Activated CD8-positive, alpha-beta memory T cell treated with anti-CD3 and anti-CD28 coated beads for 48 hours (primary cell): Measurements from ENCODE around the gene NET1.
"Not testable (repeated sequence)": the region's sequence is repeated elsewhere in the genome, so short reads cannot be mapped to it uniquely, and the experiment has no call there.

Experiments
- DNase-seq, 3 experiments: peaks; one replicate each; pipeline ENCODE4 v3.0.0-alpha.2; 2020; ENCODE audit warnings: low read depth in 2 of 3, low spot score in 2 of 3

The NET1 gene, protein sequence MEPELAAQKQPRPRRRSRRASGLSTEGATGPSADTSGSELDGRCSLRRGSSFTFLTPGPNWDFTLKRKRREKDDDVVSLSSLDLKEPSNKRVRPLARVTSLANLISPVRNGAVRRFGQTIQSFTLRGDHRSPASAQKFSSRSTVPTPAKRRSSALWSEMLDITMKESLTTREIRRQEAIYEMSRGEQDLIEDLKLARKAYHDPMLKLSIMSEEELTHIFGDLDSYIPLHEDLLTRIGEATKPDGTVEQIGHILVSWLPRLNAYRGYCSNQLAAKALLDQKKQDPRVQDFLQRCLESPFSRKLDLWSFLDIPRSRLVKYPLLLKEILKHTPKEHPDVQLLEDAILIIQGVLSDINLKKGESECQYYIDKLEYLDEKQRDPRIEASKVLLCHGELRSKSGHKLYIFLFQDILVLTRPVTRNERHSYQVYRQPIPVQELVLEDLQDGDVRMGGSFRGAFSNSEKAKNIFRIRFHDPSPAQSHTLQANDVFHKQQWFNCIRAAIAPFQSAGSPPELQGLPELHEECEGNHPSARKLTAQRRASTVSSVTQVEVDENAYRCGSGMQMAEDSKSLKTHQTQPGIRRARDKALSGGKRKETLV

DNA sequence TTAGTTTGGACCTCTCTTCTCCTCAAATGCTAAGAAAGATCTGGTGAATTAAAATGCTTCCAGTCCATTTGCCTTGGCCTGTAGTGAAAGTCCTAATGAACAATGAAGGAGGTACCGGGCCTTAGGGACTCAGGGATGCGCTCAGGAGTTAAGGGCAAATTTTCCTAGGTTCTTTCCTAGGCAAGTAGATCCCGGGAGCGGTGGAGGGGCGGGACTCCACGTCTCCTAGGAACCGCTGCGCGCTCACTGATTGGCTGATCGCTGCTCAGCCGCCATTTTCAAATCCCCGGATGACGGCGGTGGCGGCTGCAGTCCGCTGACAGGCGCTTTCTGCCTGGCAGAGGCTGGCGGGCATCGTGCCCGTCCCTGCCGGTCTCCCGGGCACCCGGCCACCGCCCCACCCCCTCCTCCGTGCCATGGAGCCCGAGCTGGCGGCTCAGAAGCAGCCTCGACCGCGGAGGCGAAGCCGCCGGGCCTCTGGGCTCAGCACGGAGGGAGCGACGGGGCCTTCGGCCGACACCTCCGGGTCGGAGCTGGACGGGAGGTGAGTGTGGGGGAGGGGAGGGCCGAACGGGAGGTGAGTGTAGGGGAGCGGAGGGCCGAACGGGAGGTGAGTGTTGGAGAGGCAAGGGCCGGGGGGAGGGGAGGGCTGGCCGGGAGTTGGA, at the start of gene NET1:
TSS of gene NET1 (plus strand) at position 281 of the 665 bp plus-strand sequence. CDS start at position 417, 136 bp downstream.
- peak; percentile 55 to 61 (median 58) for DNase-seq

DNA sequence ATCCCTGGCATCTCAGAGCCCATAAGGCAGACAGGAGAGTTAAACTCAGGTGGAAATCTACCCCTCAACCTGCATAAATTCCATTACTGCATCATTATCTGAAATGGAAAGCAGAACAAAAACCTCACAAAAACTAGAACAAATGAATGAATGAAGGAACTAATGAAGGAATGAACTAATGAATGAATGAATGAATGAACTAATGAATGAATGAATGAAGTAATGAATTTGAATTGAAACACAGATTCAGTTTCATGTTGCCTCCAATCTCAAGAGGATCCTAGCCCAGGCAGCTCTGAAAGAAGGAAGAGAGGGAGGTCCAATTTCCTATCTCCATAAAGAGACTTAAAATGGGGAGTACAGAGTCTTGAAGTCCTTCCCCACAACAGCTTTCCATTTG, 49.5 kb upstream of the NET1 start:
- no peak for DNase-seq

DNA sequence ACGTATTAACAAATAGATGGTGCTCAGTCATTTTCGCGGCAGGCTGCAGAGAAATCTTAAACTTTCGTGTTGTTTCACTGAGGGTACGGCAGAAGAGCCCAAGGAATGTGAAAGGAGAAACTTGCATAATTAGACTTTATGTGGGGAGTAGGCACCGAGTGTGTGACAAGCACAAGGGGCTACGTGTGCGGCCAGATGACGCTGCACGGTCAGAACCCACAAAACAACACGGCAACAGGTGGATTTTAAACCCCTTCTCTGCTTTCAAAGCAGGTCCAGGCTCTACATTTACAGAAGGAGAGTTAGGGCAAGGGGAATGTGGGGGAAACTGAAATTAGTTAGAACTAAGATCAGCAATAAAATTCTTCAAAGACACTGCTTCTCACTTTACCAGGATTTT, 48.0 kb upstream of the NET1 start:
- DNase-seq: no peak

DNA sequence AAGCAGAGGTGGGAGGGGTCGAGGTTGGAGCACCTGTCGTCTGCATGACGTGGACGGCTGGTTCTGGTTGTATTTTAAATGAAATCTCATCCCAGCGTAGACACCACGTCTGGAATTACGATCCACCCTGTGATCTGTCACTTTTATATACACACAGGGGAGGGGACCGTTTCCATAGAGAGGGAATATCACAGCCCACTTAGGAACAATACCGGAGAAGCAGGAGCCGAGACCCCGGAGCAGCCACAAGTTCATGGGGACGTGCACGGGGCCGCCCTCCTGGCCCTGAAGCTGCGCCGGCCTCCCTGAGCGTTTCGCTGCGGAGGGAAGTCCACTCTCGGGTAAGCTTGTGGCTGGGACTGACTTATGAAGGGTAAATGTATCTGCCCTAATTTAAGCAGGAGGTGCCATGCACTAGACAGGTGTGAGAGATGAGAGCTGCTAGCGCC, 47.4 kb upstream of the NET1 start, which contains the start of gene UCN3:
TSS of gene UCN3 (plus strand) at position 77 of the 449 bp plus-strand sequence. CDS start 8,755 bp downstream, outside the sequence.
- DNase-seq: no peak

DNA sequence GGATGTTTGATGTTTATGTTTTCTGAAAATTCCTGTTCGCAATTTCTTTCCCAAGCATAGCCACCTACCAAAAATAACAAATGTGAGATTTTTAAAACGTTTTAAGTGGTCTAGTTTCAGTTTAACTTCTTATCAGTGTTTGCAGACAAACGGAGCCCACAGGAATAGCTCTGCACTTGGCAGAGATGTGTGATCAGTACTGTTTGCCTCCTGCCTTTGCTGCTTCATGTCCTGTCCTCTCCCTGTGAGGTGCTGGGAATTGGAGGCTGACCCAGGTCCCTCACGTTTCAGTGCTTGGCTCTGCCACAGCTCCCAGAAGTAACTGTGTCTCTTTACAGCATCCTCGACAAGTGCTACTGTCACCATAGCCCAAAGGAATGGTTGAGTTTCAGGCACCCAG, 46.4 kb upstream of the NET1 start:
- no peak for DNase-seq

DNA sequence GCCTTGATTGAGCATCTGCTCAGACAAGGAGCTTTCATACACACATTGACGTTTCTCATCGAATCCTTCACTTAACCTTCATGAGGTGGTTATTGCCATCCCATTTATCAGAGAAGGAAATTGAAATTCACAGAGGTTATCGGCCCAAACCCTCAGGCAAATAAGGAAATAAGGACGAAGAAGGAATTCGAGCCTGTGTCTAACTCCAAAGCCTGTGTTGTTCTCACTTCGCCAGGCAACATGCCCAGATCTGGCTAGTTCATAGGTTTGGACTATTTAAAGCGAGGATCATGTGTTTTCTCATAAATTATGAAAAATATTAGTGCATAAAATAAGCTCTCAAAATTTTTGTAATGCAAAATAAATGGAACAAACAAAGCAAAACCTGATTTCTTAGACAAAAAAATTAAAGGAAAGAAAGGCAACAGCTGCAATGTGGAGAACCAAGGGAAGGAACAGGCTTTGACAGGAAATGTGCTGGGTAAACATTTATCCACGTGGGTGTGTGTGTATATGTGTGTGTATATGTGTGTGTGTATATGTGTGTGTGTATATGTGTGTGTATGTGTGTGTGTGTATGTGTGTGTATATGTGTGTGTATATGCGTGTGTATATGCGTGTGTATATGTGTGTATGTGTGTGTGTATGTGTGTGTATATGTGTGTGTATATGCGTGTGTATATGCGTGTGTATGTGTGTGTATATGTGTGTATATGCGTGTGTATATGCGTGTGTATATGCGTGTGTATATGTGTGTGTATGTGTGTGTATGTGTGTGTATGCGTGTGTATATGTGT, 42.8 kb upstream of the NET1 start:
- no peak for DNase-seq

DNA sequence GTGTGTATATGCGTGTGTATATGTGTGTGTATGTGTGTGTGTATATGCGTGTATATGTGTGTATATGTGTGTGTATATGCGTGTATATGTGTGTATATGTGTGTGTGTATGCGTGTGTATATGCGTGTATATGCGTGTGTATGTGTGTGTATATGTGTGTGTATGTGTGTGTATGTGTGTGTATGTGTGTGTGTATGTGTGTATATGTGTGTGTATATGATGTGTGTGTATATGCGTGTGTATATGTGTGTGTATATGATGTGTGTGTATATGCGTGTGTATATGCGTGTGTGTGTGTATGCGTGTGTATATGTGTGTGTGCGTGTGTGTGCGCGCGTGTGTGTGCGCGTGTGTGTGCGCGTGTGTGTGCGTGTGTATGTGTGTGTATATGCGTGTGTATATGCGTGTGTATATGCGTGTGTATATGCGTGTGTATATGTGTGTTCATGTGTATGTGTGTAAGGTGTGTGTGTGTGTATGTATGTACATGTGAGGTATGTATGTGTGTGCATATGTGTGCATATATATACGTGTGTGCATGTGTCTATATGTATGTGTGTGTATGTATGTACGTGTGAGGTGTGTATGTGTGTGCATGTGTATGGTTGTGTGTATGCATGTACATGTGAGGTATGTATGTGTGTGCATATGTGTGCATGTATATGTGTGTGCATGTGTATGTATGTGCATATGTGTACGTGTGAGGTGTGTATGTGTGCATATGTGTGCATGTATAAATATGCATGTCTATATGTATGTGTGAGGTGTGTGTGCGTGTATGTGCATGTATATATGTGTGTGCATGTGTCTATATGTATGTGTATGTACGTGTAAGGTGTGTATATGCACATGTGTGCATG, 41.6 kb upstream of the NET1 start:
- DNase-seq: no peak

DNA sequence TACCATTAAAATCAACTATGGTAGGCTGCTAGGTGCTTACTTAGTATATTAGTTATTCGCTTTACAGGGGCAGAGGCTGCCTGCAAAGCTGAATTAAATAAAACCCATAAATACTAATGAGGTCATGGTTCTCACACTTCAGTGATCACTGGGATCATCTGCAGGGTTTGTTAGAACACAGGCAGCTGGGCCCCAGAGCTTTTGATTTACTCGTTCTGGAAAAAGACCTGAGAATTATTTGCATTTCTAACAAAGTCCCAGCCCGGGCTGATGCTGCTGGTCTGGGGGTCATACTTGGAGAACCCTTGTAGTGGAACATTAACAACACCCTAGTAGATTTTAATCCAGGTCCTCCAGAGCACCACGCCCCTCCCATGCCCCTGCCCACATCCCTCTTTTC, 39.0 kb upstream of the NET1 start:
- no peak for DNase-seq

DNA sequence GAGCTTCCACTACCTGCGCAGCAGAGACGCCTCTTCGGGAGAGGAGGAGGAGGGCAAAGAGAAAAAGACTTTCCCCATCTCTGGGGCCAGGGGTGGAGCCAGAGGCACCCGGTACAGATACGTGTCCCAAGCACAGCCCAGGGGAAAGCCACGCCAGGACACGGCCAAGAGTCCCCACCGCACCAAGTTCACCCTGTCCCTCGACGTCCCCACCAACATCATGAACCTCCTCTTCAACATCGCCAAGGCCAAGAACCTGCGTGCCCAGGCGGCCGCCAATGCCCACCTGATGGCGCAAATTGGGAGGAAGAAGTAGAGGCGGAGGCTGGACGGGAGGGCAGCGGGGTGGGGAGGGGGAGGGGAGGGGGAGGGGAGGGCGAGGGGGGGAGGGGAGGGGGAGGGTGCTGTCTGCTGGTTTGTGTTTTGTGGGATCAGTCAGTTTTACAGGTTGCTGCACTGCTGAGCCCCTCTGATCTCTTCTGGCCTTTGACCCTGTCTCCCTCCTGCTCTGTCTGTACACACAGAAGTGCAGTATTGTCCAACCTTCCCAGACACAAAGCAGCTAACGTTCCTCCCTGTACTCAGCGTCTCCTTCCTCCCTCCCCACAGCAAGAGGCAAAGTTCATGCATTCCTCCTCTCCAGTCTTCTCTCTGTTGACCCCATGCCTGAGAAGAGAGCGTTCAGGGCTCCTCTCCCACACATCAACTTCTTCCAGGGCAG, 38.3 kb upstream of the NET1 start:
- DNase-seq: no peak

DNA sequence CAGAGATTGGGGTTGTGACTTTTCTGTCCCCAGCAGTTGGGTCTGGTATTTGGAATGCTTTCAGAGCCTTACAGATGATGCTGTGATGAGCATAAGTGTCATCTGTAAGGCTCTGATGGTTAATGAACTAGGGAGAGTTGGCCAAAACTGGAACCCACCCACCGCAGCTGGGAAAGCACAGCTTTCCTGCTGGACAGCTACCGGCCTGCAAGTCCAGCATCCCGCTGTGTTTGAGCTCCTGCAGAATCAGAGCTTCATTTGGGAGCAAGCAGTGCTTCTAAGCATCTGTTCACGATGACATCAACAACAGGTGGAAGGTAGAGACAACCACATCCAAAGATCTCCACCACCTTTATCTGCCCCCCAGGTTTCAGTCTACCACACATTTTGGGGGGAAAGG, 35.9 kb upstream of the NET1 start:
- no peak for DNase-seq

DNA sequence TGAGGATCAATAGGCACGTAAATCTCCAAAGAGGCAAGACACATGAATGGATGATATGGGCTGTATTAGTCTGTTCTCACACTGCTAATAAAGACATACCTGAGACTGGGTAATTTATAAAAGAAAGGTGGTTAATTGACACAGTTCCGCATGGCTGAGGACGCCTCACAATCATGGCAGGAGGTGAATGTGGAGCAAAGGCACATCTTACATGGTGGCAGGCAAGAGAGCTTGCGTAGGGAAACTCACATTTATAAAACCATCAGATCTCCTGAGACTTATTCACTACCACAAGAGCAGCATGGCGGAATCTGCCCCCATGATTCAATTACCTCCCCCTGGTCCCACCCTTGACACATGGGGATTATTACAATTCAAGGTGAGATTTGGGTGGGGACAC, 33.2 kb upstream of the NET1 start:
- DNase-seq: not testable (repeated sequence)

DNA sequence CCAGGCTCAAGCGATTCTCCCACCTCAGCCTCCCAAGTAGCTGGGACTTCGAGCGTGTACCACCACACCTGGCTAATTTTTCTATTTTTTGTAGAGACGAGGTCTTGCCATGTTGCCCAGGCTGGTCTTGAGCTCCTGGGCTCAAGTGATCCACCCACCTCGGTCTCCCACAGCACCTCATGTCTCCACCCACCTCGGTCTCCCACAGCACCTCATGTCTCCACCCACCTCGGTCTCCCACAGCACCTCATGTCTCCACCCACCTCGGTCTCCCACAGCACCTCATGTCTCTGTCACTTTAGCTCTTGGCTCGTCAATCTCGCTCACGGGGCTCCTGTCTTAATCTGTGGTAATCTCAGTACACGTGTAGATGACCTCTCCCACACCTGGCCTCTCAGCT, 32.0 kb upstream of the NET1 start:
- DNase-seq: not testable (repeated sequence)

DNA sequence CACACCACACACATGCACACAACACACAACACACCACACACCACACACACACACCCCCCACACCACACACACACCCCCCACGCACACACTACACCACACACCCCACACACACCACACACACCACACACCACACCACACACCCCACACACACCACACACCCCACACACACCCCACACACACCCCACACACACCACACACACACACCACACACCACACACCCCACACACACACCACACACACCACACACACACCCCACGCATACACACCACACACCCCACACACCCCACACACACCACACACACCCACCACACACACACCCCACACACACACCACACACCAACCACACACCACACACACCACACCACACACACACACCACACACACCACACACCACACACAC, 31.2 kb upstream of the NET1 start:
- DNase-seq: no peak

DNA sequence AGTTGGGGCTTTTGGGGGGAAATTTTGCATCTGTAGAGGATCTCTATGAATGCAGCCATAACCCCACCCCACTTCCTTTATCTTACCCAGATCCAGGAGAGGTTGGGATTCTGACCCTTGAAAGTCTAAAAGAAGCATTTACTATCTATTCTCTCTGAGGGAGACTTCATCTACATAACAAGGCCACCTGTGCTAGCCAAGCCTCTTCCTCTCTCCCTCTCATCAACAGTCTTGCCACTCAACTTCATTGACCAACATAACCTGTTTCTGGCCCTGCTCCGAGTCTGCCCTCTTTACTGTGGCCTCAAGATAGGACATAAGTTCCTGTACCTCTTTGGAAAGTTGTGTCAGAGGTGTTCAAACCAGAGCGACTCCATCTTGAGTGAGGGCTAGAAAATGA, 27.1 kb upstream of the NET1 start:
- no peak for DNase-seq

DNA sequence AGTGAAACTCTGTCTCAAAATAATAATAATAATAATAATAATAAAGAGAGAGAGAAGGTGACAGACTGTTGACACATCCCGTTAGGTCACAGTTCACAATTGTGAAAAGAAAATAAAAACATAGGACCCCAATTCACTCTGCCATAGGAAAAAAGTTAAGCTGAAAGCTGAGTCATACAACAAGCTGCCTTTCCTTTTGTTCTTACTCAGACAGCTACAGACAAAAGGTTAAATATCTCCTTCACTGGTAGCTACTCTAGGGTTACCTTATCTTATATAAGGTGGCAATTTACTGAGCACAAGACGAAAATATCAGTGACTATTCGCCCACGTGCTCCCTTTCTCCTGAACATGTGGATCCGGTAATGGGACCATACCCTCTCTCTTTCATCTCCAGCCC, 25.2 kb upstream of the NET1 start:
- no peak for DNase-seq

DNA sequence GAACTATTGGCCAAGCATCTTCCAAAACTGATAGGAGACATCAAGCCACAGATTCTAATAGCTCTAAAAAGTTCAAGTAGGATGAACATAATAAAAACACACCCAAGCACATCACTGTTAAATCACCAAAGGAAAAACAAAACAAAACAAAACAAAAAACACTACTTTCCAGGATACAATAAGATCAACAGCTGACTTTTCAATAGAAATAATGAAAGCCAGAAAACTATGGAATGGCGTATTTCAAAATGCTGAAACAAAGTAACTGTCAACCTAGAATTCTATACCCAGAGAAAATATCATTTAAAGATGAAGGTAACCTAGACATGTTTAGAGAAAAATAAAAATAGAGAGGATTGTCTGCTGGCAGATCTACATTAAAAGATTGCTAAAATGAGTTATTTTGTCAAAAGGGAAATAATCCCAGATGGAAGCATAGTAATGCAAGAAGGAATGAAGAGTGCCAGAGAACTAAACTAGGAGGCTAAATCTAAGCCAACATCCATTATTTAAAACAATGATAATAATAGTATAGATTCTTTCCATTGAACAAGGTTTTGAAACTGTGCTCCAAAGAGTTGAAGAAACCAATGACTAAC, 21.7 kb upstream of the NET1 start:
- DNase-seq: no peak

DNA sequence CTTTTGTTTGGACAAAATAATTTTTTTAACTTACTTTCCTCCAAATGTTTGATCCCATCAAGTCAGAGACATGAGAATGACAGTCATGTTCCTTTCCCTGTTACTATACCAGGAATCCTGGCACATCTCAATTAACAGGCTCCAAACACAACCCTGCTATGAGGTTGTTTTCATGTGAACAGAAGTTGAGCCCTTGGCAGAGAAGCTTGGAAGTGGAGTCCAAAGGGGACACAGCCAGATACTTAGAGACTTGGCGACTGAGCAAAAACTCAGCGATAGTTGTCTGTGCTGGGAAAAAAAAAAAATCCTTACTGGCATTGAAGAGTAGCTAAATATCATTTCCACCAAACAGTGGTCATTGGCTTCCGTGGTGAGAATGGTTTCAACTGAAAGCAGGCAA, 20.6 kb upstream of the NET1 start:
- DNase-seq: no peak

DNA sequence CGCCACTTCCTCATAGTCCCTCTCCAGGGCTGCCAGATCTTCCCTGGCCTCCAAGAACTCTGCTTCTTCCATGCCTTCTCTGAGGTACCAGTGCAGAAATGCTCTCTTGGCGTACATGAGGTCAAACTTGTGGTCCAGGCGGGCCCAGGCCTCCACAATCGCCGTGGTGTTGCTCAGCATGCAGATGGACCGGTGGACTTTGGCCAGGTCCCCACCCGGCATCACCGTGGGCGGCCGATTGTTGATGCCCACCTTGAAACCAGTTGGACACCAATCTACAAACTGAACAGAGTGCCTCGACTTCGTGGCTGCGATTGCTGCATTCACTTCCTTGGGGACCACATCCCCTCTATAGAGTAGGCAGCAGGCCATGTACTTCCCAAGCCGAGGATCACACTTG, 18.8 kb upstream of the NET1 start:
- no peak for DNase-seq

DNA sequence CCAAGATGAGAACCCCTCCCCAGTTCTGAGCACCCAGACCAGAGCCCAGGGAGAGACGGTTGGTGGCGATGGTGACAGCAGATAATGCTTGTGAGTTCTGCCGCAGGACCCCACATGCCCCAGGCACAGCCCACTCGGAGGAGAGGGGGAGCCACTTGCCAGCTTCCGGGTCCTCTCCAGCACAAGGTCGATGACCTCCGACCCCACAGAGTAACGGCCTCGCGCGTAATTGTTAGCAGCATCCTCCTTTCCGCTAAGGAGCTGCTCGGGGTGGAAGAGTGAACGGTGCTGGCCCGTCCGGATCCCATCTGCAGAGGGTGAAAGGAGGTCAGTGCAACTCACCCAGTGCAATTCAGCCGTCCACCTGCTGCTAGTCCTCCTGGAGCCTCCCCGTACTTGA, 17.2 kb upstream of the NET1 start:
- no peak for DNase-seq
